HUES48 (cell line): Measurements from ENCODE around the gene PSMB11.

Experiments used
- H3K27ac ChIP-seq: one replicate; pipeline ENCODE4 v1.7.0; 2013; ENCODE audit warnings: low read depth, low read length, inconsistent platforms
- H3K27me3 ChIP-seq: 2 replicates; pipeline ENCODE4 v1.6.1; 2013; ENCODE audit warnings: mild to moderate bottlenecking, low read length; ENCODE audit not compliant: control insufficient read depth, insufficient read depth
- H3K36me3 ChIP-seq: 2 replicates; pipeline ENCODE4 v1.6.1; 2013; ENCODE audit warnings: low read length; ENCODE audit not compliant: control insufficient read depth, insufficient read depth
- H3K4me1 ChIP-seq: 2 replicates; pipeline ENCODE4 v1.6.1; 2013; ENCODE audit warnings: mild to moderate bottlenecking, low read length; ENCODE audit not compliant: control insufficient read depth, insufficient read depth
- H3K4me3 ChIP-seq: 2 replicates; pipeline ENCODE4 v1.5.1; 2013; ENCODE audit warnings: mild to moderate bottlenecking, low read depth, low read length
- H3K9ac ChIP-seq: 2 replicates; pipeline ENCODE4 v1.6.1; 2013; ENCODE audit warnings: mild to moderate bottlenecking, low read depth, low read length, moderate library complexity
- H3K9me3 ChIP-seq: 2 replicates; pipeline ENCODE4 v1.6.1; 2013; ENCODE audit warnings: low read length; ENCODE audit not compliant: control insufficient read depth, insufficient read depth

Gene PSMB11, protein sequence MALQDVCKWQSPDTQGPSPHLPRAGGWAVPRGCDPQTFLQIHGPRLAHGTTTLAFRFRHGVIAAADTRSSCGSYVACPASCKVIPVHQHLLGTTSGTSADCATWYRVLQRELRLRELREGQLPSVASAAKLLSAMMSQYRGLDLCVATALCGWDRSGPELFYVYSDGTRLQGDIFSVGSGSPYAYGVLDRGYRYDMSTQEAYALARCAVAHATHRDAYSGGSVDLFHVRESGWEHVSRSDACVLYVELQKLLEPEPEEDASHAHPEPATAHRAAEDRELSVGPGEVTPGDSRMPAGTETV

DNA sequence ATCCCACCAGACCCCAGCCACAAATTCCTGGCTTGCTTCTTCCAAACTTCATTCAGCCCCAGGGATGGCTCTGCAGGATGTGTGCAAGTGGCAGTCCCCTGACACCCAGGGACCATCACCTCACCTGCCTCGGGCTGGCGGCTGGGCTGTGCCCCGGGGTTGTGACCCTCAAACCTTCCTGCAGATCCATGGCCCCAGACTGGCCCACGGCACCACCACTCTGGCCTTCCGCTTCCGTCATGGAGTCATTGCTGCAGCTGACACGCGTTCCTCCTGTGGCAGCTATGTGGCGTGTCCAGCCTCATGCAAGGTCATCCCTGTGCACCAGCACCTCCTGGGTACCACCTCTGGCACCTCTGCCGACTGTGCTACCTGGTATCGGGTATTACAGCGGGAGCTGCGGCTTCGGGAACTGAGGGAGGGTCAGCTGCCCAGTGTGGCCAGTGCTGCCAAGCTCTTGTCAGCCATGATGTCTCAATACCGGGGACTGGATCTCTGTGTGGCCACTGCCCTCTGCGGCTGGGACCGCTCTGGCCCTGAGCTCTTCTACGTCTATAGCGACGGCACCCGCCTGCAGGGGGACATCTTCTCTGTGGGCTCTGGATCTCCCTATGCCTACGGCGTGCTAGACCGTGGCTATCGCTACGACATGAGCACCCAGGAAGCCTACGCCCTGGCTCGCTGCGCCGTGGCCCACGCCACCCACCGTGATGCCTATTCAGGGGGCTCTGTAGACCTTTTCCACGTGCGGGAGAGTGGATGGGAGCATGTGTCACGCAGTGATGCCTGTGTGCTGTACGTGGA is at the start of gene PSMB11:
Gene PSMB11 (plus strand): TSS at position 51 of the 804 bp plus-strand sequence. CDS start 14 bp downstream, at position 65.
- H3K27me3 ChIP-seq: no peaks in the 10 kb centered on the region
- H3K4me3 ChIP-seq: no peak within 1 kb of the TSS
- H3K36me3 ChIP-seq: no peaks in the 10 kb centered on the region
- no peak within 1 kb of the TSS for H3K9ac ChIP-seq
- H3K9me3 ChIP-seq: no peaks in the 10 kb centered on the region
- H3K4me1 ChIP-seq: no peaks in the 10 kb centered on the region
- no peak within 1 kb of the TSS for H3K27ac ChIP-seq

DNA sequence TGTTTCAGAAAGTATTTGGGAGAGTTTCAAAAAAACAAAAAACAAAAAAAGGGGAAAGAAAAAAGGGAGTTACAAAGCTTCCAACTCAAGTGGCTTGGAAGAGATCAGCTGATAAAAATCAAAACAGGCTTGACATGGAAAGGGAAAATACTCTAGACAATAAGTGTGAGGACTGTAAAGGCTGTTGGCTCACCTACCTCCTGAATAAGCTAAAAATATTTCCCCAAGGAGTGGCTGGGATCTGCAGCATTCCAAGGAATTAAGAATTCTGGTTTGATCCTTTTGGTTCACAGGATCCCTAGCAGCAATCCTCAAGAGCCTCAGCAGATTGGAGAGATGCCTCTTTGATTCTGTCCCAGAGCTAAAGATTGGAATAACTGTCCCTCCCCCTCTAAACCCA is 48.5 kb upstream of the PSMB11 start:
- H3K36me3 ChIP-seq: no peaks in the 10 kb centered on the region
- H3K4me3 ChIP-seq: no peak overlapping the region
- no peaks in the 10 kb centered on the region for H3K4me1 ChIP-seq
- H3K9ac ChIP-seq: no peak overlapping the region
- no peak overlapping the region for H3K27ac ChIP-seq
- H3K9me3 ChIP-seq: no peaks in the 10 kb centered on the region
- H3K27me3 ChIP-seq: no peaks in the 10 kb centered on the region

DNA sequence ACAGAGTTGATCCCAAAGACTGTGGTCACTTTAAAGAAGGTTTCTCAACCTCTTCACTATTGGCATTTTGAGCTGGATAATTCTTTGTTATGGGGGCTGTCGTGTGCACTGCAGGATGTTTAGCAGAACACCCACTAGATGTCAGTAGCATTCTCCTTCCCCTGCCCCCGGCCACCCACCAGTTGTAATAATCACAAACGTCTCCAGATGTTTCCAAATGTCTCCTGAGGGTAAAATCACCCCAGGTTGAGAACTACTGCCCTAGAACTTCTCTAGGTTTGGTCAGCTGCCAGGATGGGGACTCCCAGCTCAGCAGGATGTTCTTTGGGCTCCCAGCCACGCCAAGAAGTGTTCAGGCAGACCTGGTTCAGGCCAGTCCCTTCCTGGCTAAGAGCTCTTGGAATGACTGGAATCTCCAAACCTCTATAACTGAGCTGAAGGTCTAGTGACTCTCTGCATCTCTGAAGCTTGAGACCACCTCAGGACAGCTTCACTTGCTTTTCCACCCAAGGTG is 47.2 kb upstream of the PSMB11 start:
- Histone ChIP-seq H3K36me3 (no peaks in the 10 kb centered on the region), H3K4me3 (no peak overlapping the region), H3K9ac (no peak overlapping the region), H3K4me1 (no peaks in the 10 kb centered on the region), H3K27me3 (no peaks in the 10 kb centered on the region), H3K9me3 (no peaks in the 10 kb centered on the region), H3K27ac (peak overlapping the region; percentile 44)

DNA sequence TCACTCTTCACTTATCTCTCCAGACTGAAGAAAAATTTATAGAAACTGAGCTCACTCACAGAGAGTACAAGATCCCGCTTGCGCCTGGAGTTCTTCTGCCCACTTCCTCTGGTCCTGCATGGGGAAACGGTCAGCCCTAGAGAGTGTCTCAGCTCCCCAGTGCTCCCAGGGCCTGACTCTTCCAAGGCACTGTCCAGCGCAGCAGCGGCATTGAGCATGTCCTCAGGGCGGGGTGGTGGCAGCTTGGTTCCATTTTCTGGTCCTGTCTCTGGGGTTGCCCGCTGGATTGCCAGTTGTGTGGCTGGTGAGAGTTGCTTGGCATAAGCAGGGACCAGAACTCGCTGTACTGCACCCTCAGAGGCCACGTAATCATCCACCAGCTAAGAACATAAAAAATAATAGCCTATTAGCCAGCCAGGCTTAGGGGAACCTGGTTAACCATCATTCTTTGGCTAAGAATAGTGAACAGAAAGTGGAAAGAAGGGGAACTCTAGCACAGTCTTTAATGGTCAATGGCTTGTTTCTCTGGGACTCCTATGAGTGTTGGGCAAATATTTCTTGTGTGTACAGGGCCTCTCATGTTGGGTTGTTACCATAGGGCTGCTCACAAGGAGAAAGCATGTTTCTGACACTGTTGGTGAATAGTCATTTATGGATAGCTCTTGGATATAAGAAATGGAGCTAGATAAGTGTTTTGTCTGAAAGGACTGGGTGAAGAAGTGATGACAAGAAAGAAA is 46.0 kb upstream of the PSMB11 start:
- Histone ChIP-seq H3K36me3 (no peaks in the 10 kb centered on the region), H3K27ac (no peak overlapping the region), H3K9me3 (no peaks in the 10 kb centered on the region), H3K9ac (no peak overlapping the region), H3K27me3 (no peaks in the 10 kb centered on the region), H3K4me1 (no peaks in the 10 kb centered on the region), H3K4me3 (no peak overlapping the region)

DNA sequence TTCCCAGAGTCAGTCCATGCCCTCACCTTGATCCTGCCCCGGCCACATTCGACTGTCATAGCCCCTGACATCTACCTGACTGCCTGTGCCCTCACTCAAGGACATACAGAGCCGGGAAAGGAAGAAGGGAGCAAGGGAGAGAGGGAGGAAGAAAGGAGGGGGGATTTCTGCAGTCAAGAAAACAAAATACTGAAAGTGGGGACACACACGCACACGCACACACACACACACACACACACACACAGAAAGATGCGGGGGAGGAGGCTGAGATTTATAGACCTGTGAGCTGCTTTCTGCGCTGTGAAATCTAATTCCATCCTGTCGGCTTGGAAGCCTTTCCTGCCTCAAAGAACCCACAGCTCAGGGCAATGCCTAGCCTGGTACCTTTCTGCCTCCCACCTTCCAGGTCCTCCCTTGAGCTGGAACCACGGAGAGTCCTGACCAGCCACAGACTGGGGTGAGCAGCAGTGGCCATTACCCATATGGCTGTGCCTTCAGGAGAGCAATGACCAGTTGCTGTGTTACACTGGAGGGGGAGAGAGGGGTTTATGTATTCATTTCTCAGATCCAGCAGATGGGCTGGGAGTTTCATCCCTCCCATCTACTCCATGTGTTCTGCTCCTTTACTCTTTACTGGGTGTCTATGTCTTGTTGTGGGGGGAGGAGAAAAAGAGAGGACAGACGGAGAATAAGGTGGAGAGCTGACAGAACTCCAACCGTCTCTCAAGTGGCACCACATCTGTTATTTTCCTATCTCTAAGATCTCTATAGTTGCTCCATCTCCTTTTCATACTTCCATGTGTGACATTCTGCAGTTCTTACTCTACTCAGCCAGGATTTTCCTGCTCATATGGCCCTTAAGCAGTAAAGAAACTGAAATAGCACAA is 45.0 kb upstream of the PSMB11 start:
- H3K27me3 ChIP-seq: no peaks in the 10 kb centered on the region
- no peaks in the 10 kb centered on the region for H3K9me3 ChIP-seq
- no peaks in the 10 kb centered on the region for H3K36me3 ChIP-seq
- no peak overlapping the region for H3K27ac ChIP-seq
- no peak overlapping the region for H3K9ac ChIP-seq
- H3K4me1 ChIP-seq: no peaks in the 10 kb centered on the region
- no peak overlapping the region for H3K4me3 ChIP-seq

DNA sequence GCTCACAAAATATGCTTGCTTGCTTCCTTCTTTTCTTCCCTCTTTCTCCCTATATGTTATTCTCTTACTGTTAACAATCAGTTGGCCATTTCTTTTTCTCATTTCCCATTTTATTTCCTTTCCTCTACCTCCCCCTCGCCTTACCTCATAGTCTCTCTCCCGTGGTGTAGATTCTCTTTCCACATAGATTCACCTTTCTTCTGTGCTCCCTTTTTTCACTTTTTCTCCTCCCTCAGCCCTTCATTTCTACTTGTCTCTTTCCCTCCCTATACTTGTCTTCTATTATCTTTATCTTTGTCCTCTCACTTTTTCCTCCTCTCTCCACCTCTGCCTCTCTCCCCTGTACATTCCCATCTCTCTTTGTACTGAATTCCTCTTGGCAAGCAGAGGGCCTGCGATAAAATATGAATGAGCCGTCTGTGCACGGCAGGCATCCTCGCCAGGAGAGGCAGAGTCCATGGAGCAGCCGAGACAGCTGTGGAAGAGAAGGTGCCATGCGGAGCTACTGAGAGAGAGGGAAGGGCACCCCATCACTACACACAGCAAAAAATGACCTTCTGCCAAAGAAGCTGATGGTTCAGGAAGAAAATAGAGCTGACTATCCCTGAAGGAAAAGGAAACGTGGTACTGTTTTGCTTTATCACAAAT is 44.2 kb upstream of the PSMB11 start:
- Histone ChIP-seq H3K27me3 (no peaks in the 10 kb centered on the region), H3K4me3 (no peak overlapping the region), H3K9ac (no peak overlapping the region), H3K4me1 (no peaks in the 10 kb centered on the region), H3K27ac (no peak overlapping the region), H3K36me3 (no peaks in the 10 kb centered on the region), H3K9me3 (no peaks in the 10 kb centered on the region)

DNA sequence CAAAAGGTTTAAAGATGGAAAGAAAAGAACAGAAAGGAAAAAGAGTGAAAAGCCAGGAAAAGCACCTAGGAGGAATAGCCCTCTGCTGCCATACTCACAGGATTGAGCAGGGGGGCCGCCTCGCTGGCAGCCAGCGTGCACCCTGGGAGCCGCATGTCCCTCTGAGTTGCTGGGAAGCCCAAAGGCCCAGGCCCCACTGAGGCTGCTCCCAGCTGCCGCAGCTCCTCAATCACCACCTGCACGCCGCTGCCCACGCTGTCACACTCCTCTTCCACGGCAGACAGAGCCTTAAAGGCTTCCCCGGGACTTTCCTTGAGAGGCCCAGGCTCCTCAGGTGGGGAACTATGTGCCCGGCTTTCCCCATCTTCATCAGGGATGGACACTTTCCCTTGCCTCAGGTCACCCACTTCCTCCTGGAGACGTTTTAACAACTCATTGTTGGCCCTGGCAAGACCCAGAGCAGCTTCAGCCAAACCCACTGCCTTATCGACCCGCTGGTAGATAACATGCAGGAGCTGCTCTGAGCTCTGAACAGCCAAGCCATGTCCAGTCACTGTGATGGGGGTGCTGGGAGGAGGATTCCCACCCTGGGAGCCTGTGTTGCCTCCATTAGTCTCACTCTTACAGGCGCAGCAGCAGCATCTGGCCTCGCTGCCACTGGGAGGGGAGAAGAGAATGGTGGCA is 43.5 kb upstream of the PSMB11 start:
- no peaks in the 10 kb centered on the region for H3K9me3 ChIP-seq
- no peaks in the 10 kb centered on the region for H3K4me1 ChIP-seq
- no peak overlapping the region for H3K27ac ChIP-seq
- no peak overlapping the region for H3K4me3 ChIP-seq
- H3K9ac ChIP-seq: no peak overlapping the region
- H3K36me3 ChIP-seq: no peaks in the 10 kb centered on the region
- no peaks in the 10 kb centered on the region for H3K27me3 ChIP-seq

DNA sequence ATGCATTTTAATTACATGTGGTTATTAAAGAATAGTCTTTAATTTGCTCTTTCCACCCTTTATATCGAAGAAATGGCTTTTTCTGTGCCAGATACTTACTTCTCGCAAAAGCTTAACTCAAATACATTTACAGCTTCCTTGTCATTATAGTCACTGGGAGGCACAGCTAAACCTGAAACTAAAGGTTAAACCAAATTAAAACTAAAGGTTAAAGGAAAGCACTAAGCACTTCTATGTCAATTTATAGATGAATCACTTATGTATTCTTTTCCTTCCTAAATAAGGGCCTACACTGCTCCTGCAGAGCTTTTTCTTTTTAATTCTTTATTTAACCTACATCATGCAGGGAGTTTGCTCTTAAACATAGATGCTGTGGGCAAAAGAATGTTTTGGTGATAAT is 41.2 kb upstream of the PSMB11 start:
- Histone ChIP-seq H3K4me3 (no peak overlapping the region), H3K9ac (no peak overlapping the region), H3K27me3 (no peaks in the 10 kb centered on the region), H3K27ac (no peak overlapping the region), H3K4me1 (0 out of 2 replicates have a peak, but pooled peaks cover 2% of the 10 kb centered on the region), H3K9me3 (no peaks in the 10 kb centered on the region), H3K36me3 (no peaks in the 10 kb centered on the region)

DNA sequence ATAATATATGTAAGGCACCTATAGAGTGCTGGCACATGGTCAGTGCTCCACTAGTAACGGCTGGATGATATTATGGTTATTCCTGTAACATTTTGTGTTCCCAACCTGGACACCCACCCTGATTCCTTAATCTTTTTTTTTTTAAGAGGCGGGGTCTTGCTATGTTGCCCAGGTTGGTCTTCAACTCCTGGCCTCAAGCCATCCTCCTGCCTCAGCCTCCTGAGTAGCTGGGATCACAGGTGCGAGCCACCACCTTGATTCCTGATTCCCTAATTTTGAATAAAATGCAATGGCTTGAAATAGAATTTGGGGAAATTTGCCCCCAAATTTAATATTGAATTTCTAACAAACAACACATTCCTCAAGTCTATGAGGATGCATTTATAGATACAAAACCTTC is 39.4 kb upstream of the PSMB11 start:
- H3K27ac ChIP-seq: no peak overlapping the region
- peaks cover 12% of the 10 kb centered on the region for H3K4me1 ChIP-seq
- H3K9me3 ChIP-seq: no peaks in the 10 kb centered on the region
- H3K4me3 ChIP-seq: no peak overlapping the region
- H3K36me3 ChIP-seq: no peaks in the 10 kb centered on the region
- H3K9ac ChIP-seq: no peak overlapping the region
- H3K27me3 ChIP-seq: no peaks in the 10 kb centered on the region
